ENCODE results near the gene ANO1. TPM values are rescaled to one million over a fixed set of nuclear protein-coding genes. Genes with fewer than 3 reads are reported as not detected.

Gene ANO1
- total RNA-seq, 1 donor from 2014 or later, result 0.33 TPM

DNA sequence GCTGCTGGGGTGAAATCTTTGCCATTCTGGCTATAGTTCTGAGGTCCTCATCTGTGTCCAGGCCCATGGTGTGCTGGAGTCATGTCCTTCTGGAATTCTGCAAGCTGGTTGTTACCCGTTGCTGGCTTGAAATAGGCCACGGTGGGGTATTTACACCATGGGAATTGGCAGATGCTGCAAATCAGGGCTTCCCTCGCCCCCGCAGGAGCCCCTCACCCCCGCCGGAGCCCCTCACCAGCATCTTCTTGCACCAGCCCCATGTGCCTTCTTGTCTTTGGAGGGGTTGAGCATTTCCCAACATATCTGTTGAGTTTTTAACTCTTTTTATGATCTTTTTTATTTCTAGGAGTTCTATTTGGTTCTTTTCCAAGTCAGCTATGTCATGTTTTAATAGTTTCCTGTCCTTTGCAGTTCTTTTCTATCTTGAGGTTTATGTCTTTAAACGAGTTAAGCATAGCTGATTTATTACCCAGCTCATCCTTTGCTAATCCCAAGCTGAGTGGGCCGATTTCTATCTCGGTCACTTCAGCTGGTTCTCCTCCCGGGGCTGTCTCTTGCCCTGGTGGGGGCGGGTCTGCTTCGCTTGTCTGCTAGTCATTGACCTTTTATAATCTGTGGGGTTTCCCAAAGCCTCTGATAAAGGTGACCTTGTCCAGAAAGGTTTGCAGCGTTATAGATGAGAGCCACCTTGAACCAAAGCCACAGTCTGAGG lies 17.6 kb downstream of the ANO1 start:
- DNase-seq (ENCODE audit: low read depth, low spot score), result no peak

DNA sequence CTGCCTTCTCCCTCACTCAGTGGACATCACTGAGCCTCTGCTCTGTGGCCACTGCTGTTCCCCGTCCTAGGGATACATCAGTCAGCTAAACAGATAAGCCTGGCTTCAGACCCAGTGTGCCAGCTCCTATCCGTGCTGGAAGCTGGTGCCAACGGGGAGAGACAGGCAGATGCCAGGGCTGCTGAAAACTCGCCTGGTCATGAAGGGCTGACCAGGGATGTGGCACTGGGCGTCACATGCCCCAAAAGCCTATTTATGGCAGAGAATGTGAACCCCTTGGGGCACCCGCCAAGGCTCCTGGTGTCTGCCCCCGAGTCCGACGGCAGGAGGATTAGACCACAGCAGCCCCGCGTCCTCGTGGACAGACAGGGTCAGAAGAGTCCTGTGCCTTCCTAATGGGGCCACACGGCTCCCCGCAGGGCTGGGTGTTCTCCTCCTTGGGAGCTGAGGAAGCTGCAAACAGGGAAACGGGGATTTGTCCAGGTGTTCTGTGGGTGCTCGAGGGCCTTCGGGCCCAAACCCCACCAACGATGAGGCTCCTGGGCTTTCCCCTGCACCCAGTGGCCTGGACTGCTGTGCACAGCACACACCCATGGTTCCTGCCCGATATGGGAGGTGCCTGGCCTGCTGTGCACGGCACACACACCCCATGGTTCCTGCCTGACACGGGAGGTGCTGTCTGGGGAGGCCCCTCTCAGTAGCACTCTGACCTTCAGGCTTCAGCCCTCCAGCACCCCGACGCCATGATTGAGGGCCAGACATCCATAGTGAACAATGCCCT lies 19.9 kb downstream of the ANO1 start:
- no peak for DNase-seq (ENCODE audit: low read depth, low spot score)

DNA sequence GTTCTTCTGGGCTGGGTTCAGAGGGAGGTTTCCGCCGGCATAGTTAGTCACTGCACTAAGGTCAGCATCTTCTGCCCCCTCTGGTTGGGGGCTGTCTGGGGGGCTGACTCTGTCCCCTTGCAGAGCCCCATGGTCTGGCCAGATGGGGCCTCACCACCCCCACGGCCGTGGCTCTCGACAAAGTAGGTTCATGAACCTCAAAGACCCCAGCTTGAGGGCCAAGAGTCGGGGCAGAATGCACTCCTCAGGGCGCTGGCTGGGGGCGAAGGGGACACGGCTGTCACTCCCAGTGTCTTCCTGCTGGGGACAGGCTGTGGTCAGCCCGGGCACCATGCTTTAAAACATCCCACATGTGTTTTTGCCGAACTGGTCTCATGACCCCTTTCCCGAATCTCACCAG lies 20.8 kb downstream of the ANO1 start:
- DNase-seq (ENCODE audit: low read depth, low spot score), result no peak

DNA sequence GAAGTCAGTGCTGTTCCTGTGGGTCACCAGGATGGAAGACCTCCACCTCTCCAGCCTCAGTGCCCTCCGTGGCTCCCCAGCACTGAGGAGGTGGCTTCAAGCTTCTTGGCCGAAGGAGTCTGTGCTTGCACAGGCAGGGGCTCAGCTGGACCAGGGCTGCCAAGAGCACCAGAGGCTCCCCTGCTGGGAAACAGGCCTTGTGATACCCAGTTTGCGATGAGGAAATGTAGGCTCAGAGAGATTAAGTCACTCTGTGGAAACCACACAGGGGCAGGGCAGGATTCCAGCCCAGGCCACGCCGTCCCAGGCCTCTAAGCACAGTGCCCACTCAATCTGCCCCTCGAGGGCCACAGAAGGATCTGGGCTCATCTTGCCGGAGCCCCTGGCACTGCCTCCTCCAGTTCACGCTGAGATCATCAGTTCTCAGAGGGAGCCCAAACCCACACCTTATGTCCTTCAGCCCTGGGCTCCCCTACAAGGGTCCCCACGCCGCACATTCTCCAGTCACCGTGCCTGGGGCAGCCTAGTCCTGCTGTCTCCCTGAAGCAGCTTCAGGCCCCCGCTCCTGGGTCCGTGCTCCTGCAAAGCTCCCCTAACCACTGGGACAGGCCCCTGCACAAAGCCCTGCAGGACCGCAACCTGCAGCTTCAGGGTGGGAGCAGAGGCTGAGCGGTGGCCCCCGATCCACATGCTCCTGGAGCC lies 21.6 kb downstream of the ANO1 start:
- DNase-seq (ENCODE audit: low read depth, low spot score), result no peak

DNA sequence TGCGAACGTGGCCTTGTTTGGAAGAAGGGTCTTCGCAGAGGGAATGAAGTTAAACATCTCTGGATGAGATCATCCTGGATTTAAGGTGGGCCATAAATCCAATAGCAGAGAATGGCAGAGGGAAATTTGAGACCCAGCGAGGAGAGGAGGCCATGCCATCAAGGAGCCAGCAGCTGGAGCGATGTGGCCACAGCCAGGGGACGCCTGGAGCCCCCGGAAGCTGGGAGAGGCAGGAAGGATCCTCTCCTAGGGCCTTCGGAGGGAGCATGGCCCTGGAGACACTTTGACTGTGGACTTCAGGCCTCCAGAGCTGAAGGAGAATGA lies 22.1 kb downstream of the ANO1 start:
- DNase-seq (ENCODE audit: low read depth, low spot score), result no peak

DNA sequence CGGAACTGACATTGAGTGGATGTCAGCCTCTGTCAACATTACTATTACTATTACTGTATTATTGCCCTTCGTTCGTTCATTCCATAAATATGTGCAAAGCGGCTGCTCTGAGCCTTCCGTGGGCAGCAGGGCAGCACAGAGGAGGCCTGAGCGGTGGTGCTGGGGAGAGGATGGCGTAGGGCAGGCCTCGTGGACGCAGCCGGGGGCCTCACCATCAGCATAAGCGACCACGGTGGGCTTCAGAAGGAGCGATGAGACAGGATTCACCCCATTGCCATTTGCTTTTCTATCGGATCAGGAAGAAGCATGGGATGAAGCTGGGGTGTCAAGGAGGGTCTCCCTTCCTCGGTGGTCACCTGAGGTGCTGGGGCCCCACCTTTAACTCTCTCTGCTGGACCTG lies 22.7 kb downstream of the ANO1 start:
- no peak for DNase-seq (ENCODE audit: low read depth, low spot score)

DNA sequence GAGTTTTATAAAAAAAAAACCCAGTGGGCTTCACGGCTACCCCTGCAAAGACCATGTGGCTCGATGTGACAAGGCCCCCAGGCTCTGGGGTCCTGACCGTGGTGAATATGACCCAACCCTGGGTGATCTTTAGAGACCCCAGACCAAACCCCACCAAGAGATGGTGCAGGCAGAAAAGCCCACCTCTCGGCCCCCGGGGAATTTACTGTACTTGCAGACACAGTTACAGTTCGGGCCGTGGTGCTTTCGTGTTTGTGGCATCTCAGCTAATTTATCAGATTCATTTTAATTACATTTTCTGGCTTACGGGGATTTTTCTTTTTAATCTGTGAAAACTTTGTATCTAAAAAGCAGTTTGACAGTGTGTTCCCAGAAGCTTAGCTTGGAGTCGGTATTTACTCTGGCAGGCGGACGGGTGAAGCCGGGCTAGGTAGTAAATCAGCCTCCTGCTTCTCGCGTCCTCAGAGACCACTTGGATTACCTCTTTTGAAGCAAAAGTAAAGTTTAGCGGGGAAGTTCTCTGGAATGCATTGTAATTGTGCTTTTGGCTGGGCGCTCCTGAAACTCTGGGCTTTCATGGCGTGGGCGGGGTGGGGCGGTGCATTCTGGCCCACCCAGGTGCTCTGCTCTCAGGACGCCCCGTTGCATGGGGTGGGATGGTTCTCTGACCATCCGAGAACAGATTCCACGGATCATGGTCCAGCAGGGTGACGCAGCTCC lies 25.3 kb downstream of the ANO1 start:
- DNase-seq (ENCODE audit: low read depth, low spot score), result no peak

DNA sequence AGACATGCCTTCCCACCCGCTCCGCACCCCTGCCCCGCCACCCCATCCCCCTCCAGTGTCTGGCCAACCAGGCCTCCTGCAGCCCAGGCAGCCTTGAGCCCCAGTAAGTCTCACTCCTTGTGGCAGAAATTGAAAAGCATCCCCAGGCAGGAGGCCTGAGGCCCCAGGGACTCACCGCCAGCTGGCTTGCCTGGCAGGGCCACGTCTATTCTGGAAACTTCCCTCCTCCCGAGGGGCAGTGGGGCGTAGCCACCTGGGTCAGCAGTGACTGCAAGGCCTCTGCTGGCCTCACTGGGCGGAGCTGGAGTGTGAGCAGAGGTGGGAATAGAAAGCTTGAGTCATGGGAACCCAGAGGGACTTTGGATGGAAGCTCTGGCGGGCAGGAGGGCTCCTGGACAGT lies 26.3 kb downstream of the ANO1 start:
- DNase-seq (ENCODE audit: low read depth, low spot score), result no peak

DNA sequence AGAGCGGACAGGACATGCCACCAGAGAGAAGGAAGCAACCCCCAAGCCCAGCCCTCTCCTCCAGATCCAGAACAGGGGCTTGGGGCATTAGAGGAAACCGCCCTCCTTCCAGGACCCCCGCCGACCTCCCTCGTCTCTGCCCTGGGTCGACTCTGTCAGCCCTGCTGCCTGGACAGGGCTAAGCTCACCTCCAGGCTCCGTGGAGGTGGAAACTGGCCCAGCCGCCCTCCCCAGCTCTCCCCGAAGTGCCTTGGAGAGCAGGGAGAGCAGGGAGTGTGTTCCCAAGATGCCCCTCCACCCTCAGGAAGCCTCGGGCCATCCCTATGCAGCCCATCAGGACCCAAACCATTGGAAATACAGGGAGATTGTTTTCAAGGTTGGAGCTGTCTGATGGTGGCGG lies 26.8 kb downstream of the ANO1 start:
- no peak for DNase-seq (ENCODE audit: low read depth, low spot score)

DNA sequence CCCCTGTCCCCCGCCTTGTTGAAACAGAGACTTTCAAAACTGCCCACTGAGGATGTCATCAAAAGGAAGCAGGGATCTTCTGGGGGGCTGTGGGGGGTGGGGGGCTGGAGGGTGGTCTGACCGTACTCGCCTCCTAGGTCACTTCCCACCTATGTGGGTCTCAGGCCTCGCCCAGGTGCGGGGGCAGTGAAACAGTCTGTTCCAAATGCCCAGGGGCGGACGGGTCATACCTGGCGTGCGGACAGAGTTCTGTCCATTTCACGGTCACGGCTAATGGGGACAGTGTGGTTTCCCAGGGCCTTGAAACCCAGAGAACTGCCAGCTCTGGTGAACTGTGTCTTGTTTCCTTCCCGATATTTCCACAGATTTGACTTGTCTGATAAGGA lies 27.2 kb downstream of the ANO1 start:
- no peak for DNase-seq (ENCODE audit: low read depth, low spot score)

DNA sequence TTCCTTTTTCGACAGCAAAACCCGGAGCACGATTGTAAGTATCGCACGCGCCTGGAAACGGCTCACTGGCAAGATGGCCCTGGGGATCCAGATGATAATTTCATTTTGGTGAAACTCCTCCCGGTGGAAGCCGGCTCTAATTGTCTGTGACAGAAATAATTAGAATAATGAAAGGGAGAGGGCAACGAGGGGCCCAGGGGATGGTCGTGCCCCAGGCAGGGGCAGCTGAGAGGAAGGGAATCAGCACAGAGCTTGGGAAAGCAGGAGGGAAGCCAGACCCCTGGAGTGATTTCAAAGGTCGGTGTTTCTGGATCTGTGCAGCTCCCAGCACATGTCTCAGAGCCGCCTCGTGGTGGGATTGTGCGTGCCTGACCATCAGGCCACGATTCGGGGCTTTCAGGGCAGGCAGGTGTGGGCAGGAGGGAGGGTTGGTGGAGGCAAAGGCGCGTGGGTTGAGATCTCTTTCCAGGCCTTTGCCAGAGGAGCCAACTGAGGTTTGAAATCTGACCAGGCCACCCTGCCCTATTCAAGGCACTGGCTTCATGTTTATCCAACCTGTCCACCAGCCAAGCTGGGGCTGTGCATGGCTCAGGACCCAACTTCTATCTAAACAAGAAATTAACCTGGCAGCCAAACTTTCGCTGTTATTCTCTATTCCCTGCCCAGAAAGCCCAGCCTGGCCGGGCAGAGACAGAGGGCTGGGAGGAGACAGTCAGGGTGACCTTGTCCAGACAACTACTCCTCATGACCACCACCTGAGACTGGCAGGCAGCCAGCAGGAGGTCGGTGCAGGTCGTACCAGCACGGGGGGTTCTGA lies 27.8 kb downstream of the ANO1 start:
- DNase-seq (ENCODE audit: low read depth, low spot score), result no peak

DNA sequence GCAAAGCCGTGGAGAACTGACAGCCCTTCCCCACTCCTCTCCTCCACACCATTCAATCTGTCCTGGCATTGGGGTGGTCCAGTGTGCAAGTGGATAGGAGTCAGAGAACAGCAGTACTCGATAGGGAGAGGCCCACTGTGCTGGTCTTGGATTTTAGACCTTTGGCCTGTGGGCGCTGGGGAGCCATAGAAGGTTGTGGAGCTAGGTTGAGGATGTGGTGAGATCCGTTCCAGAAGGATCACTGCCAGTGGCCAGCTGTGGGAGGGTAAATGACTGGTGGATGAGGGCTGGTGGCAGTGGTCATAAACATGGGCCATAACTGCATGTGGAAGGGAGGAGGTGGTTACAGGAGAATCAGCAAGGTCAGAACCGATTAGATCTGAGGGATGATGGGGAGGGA lies 28.6 kb downstream of the ANO1 start:
- no peak for DNase-seq (ENCODE audit: low read depth, low spot score)

DNA sequence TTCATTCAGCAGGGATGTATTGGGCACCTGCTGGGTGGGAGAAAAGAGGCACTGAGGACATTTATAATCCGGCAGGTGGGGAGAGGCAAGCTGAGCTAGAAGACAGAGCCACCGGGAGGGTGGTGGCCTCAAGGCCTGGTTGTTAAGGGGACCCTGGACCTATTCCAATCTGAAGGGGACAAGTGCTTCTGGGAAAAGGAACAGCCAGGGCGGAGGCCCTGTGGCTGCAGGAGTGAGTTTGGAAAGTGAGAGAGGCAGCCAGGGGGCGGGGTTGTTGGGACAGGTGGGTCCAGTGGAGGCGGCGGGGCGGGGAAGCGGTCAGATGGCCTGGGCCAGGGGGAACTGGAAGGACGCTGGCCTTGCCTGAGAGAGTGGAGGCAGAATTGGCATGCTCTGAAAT lies 29.1 kb downstream of the ANO1 start:
- no peak for DNase-seq (ENCODE audit: low read depth, low spot score)

DNA sequence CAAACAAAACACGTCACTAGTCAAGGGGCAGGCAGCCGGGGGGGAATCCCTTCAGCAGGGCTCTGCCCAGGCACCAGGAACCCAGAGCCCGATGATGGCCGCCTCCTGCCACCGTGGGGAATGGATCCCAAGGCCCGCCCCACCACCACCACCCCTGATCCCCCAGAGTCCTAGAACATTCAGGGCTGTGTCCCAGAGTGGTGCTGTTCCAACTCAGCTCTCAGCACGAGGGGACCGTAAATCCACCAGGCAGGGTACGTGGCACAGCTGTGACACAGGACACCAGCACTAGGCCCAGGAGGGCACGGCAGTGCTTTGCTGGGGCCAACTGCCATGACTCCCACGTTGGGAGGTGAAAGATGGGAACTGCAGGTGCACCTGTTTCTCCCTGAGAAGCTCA lies 29.6 kb downstream of the ANO1 start:
- DNase-seq (ENCODE audit: low read depth, low spot score), result no peak

DNA sequence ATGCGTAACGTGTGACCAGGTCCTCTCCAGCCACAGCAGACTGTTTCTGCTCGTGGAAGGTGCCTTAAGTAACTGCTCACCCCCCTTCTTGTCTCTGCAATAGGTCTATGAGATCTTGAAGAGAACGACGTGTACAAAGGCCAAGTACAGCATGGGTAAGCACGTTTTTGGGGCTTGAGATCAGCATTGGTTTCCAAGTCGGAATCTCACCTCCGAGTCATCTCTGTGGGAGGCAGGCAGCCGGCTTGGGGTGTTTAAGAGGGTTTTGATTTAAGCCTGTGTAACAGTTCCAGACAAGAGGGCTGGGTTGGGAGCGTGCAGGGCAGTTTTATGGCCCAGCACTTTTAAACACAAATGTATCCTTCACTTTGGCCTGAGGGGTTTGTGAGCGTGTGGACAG lies 30.1 kb downstream of the ANO1 start:
- DNase-seq (ENCODE audit: low read depth, low spot score), result no peak

DNA sequence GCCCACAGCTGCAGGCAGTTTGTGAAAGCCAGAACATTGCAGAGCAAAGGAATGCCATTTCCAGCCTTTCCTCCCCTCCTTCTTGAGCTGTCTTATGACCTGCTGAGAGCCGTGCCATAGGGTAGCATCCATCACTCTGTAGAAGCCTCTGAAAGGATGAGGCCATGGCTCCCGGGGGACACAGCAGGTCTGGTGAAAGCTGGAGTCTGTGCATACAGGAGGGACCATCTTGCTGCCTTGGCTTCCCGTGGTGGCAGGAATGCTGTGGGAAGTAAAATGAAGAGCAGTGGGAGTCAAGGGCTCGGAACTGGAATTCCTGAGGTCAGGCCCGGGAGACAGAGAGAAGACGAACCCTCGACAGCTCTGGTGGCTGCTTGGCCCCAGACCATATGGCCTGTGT lies 30.9 kb downstream of the ANO1 start:
- DNase-seq (ENCODE audit: low read depth, low spot score), result no peak

DNA sequence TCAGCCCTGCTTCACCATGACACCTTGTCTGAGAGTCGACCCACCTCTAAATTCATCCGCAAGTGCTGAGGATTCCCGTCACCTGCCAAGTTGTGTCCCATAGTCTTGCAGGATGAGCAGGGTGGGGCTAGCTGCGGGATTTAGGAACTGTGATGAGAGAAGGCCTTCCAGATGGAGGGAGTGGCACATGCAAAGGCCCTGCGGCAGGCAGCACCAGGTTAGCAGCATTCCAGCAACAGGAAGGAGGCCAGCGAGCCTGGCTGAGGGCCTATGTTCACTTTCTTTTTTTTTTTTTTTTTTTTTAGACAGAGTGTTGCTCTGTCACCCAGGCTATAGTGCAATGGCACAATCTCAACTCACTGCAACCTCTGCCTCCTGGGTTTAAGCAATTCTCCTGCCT lies 31.8 kb downstream of the ANO1 start:
- no peak for DNase-seq (ENCODE audit: low read depth, low spot score)

DNA sequence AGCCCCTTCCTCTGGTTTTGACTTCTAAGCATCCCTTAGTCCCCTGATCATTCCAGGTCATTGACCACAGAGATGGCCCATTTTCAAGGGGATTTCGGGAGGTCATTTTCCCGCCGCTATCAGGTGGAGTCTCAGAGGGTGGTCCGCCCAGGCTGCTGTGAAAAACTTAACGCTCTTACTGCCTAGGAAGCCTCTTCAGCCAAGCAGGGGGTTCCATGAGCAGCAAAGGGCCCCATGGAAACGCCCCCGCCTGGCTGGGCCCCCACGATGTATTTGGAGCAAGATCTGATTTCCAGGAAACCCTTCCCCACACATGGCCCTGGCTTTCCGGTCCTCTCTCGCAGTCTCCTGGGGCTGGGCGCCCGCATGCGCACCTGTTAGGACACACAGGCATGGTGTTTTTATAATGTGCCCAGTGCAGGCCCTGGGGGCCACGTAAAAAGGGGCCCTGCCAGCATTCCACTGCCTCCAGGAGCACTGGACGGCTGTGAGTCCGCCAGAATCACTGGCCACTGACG lies 32.5 kb downstream of the ANO1 start:
- no peak for DNase-seq (ENCODE audit: low read depth, low spot score)

DNA sequence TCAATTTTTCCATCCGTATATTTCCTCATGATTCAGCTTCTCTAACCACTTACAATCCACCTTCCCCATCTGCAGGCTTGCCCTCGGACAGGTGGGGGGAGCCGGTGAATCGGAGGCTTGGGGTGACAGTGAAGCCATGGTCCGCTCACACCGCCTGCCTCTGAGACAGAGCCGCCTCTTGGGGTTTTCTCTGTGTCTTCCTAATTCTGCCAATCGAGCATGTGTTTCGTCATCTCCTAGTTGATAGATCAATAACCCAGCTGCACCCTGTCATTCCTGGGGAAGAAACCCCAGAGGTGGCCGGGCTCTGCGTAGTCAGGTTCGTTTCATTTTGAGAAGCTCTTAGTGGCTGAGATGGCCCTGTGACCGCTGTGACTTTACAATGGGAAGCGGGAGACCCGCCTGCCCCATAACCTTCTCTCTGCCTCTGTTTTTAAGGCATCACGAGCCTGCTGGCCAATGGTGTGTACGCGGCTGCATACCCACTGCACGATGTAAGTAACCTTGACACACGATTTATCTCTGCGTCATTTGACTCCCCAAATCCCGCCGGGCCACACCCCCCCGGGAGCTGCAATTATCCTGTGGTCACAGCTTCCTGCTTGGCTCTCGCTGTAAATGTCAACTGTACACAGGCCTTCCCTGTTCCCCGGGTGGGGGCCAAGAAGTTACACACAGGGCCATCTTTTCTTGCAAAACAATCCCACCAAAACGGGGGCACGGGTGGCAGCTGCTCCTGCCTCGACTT lies 33.3 kb downstream of the ANO1 start:
- DNase-seq (ENCODE audit: low read depth, low spot score), result no peak

DNA sequence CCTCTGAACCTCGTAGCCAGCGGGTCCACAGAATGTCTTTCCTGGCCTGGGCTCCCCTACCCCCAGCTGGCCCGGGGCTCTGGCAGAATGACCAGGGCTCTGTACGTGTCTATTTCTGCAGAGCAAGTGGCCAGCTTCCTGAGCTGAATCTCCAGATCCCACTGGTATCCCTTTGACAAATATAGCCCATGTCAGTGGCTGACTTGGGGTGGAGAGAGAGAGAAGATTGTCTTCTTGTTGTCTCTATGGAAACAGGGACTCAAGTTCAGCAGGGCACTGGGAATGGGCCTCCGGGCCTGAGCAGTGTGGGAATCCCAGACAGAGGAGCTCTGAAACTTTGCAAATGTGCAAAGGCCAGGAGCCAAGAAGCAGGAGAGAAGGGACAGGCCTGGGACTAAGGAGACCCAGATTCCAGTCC lies 33.9 kb downstream of the ANO1 start:
- DNase-seq (ENCODE audit: low read depth, low spot score), result no peak
